ES-I3 (cell line): Measurements from ENCODE around the gene SLC27A5.

Experiments used
- H3K36me3 ChIP-seq: 2 replicates; pipeline ENCODE4 v1.6.1; 2013; ENCODE audit warnings: mild to moderate bottlenecking, low read length, control low read depth, moderate library complexity; ENCODE audit not compliant: insufficient read depth
- H3K4me1 ChIP-seq: 2 replicates; pipeline ENCODE4 v1.6.1; 2013; ENCODE audit warnings: mild to moderate bottlenecking, control low read depth, low read length; ENCODE audit not compliant: insufficient read depth
- H3K9ac ChIP-seq: 2 replicates; pipeline ENCODE4 v1.6.1; 2013; ENCODE audit warnings: low read depth, mild to moderate bottlenecking, low read length, moderate library complexity
- H3K9me3 ChIP-seq: 2 replicates; pipeline ENCODE4 v1.6.1; 2013; ENCODE audit warnings: mild to moderate bottlenecking, low read length, moderate library complexity; ENCODE audit not compliant: control insufficient read depth, insufficient read depth

SLC27A5 gene

DNA sequence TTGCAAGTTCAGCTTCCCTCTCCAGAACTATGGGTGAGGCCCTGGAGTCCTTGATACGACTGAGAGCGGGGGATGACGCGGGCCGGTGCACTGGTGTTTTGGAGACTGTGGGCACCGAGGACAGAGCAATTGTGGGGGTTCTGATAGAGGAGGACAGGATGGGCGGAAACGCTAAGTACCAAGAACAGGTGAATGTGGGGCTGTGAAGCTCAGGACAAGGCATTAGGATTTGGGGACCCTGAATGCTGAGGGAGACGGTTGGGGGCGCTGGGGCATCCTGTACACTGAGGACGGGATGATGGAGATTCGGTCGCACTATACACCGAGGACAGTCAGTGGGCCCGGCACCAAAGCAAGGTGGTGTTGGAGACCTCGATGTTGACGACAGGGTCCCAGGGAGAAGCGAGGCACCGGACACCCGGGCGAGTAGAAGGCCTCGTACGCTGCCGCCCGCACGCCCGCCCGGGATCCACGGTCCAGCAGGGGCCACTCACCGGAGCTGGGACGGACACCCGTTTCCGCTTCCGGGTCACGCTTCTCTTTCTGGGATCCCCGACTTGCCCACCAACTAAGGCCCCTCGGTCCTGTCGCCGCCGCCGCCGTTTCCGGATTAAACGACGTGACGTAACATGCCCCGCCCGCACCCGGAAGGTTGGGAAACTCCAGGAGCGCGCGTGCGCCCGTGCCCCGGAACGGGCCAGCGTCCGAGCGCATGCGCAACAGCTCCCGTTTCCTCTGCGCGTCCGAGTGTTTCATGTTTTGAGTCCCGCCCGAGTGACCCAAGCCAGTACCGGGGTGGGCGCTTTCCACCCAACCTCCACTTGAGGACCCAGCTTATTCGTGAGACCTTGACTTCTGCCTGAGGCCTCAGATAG, 42.9 kb upstream of the SLC27A5 start, which contains the start of gene CHMP2A:
TSS of gene CHMP2A (minus strand) at position 612 of the 875 bp plus-strand sequence. CDS start 893 bp downstream, outside the sequence.
- H3K4me1 ChIP-seq: peaks cover under 1% of the 10 kb centered on the region; the same call in 1 of the 2 replicates
- H3K36me3 ChIP-seq: peaks cover 13% of the 10 kb centered on the region
- H3K9ac ChIP-seq: peak within 1 kb of the TSS; percentile 94
- no peaks in the 10 kb centered on the region for H3K9me3 ChIP-seq

- Histone ChIP-seq H3K4me1 (no peaks in the 10 kb centered on the region; the same call in 1 of the 2 replicates), H3K9me3 (no peaks in the 10 kb centered on the region), H3K9ac (peak overlapping the region; percentile 94), H3K36me3 (peaks cover 20% of the 10 kb centered on the region)
These were observed 42.2 kb upstream of the SLC27A5 start for GRCh38 chr19:58553799-58554493.

DNA sequence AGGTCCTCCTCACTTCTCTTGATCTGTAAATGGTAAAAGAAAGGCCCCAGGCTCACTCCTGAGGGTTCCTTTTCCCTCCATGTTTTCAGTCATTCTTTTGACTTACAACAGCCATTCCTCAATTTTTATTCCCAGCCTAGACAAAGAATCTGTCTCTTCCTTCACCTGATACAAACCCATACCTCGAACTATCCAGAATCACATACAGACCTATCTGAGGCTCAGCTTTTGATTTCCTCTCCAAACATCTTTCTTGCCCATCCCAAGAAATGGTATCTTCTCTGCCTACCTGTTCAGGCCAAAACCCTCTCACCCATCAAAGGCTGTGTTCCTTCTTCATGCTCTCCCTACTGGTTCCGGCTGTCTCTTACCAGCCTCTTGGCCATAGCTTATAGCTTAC, 40.9 kb upstream of the SLC27A5 start:
- no peak overlapping the region for H3K9ac ChIP-seq
- H3K4me1 ChIP-seq: no peaks in the 10 kb centered on the region; the same call in 1 of the 2 replicates
- H3K36me3 ChIP-seq: peaks cover 29% of the 10 kb centered on the region
- H3K9me3 ChIP-seq: no peaks in the 10 kb centered on the region

- H3K9me3 ChIP-seq: no peaks in the 10 kb centered on the region
- H3K9ac ChIP-seq: no peak overlapping the region
- peaks cover 36% of the 10 kb centered on the region for H3K36me3 ChIP-seq
- H3K4me1 ChIP-seq: no peaks in the 10 kb centered on the region; the same call in 1 of the 2 replicates
These were observed 40.0 kb upstream of the SLC27A5 start for GRCh38 chr19:58551577-58552471.

GRCh38 chr19:58551123-58551497, 39.3 kb upstream of the SLC27A5 start:
- Histone ChIP-seq H3K4me1 (no peaks in the 10 kb centered on the region; the same call in 1 of the 2 replicates), H3K9ac (no peak overlapping the region), H3K36me3 (peaks cover 42% of the 10 kb centered on the region), H3K9me3 (no peaks in the 10 kb centered on the region)

- Histone ChIP-seq H3K9ac (no peak overlapping the region), H3K4me1 (no peaks in the 10 kb centered on the region; the same call in 1 of the 2 replicates), H3K36me3 (peaks cover 40% of the 10 kb centered on the region), H3K9me3 (no peaks in the 10 kb centered on the region)
These were observed 38.8 kb upstream of the SLC27A5 start for GRCh38 chr19:58550362-58551122.

- Histone ChIP-seq H3K9me3 (no peaks in the 10 kb centered on the region), H3K4me1 (no peaks in the 10 kb centered on the region), H3K9ac (no peak overlapping the region), H3K36me3 (peaks cover 40% of the 10 kb centered on the region)
These were observed 38.0 kb upstream of the SLC27A5 start for GRCh38 chr19:58549664-58550361.

- peaks cover 40% of the 10 kb centered on the region for H3K36me3 ChIP-seq
- no peak overlapping the region for H3K9ac ChIP-seq
- no peaks in the 10 kb centered on the region for H3K4me1 ChIP-seq
- H3K9me3 ChIP-seq: no peaks in the 10 kb centered on the region
These were observed 37.3 kb upstream of the SLC27A5 start for GRCh38 chr19:58548859-58549663.

DNA sequence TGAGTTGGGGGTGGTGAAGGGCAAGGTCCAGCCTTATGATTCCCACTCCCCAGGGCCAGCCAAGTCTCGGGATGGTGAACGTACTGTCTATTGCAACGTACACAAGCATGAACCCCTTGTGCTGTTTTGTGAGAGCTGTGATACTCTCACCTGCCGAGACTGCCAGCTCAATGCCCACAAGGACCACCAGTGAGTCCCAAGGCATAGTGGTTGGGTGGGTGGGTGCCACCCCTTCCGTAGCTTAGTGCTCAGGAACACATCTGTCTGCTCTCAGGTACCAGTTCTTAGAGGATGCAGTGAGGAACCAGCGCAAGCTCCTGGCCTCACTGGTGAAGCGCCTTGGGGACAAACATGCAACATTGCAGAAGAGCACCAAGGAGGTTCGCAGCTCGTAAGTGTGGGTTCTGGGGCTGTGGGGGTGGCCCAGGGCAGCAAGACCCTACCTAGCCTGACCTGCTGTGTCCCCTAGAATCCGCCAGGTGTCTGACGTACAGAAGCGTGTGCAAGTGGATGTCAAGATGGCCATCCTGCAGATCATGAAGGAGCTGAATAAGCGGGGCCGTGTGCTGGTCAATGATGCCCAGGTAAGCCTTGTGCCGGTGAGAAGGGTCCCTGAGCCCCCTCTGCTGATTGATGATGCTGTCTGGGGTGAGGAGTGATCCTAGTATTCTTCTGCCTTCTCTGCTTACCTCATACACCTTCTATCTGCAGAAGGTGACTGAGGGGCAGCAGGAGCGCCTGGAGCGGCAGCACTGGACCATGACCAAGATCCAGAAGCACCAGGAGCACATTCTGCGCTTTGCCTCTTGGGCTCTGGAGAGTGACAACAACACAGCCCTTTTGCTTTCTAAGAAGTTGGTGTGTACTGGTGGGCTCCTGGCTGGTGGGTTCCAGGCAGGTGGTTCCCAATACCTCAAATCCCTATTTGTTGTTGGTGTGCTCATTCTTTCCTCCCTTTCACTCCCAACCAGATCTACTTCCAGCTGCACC, 35.8 kb upstream of the SLC27A5 start:
- Histone ChIP-seq H3K9ac (no peak overlapping the region), H3K4me1 (no peaks in the 10 kb centered on the region), H3K36me3 (peaks cover 40% of the 10 kb centered on the region)

DNA sequence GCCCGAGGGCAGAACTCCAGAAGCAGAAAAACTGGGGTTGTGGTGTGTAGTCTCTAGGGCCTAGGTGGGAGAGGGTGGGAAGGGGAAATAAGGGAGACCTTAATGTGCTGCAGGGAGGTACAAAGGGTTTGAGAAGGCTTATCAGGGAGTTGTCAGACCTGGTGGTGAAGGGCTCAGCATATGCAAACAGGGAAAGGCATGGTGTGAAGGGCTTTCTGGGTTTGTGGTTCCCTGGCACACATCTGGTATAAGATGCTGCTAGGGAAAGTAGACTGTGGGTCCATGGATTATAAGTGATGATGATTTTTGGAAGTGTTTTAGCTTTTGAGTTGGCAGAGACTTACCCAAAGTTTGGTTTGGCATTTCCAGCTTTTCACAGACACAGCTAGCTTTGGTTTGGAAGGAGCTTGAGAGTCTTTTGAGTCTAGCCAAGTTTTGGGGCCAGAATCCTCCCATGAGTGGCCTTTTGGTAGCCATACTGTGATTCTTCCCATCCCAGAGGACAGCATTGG, 34.3 kb upstream of the SLC27A5 start:
- Histone ChIP-seq H3K4me1 (no peaks in the 10 kb centered on the region), H3K36me3 (peaks cover 33% of the 10 kb centered on the region), H3K9me3 (no peaks in the 10 kb centered on the region), H3K9ac (peak overlapping the region; percentile 89)

More for the DNA sequence above, 35.8 kb upstream of the SLC27A5 start:
- H3K9me3 ChIP-seq: no peaks in the 10 kb centered on the region

- no peaks in the 10 kb centered on the region for H3K9me3 ChIP-seq
- no peaks in the 10 kb centered on the region for H3K4me1 ChIP-seq
- H3K36me3 ChIP-seq: peaks cover 30% of the 10 kb centered on the region
- H3K9ac ChIP-seq: peak overlapping the region; percentile 89
These were observed 33.7 kb upstream of the SLC27A5 start for GRCh38 chr19:58545286-58546018.
